Measurements from ENCODE around the gene VWA8.
"Not testable (repeated sequence)": the region's sequence is repeated elsewhere in the genome, so short reads cannot be mapped to it uniquely, and the experiment has no call there.

VWA8 gene

DNA sequence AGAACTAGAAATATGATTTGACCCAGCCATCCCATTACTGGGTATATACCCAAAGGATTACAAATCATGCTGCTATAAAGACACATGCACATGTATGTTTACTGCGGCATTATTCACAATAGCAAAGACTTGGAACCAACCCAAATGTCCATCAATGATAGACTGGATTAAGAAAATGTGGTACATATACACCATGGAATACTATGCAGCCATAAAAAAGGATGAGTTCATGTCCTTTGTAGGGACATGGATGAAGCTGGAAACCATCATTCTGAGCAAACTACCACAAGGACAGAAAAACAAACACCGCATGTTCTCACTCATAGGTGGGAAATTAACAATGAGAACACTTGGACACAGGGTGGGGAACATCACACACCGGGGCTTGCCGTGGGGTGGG is 38.0 kb downstream of the VWA8 start:
- DNase-seq (ENCODE audit: low read depth) = not testable (repeated sequence)

DNA sequence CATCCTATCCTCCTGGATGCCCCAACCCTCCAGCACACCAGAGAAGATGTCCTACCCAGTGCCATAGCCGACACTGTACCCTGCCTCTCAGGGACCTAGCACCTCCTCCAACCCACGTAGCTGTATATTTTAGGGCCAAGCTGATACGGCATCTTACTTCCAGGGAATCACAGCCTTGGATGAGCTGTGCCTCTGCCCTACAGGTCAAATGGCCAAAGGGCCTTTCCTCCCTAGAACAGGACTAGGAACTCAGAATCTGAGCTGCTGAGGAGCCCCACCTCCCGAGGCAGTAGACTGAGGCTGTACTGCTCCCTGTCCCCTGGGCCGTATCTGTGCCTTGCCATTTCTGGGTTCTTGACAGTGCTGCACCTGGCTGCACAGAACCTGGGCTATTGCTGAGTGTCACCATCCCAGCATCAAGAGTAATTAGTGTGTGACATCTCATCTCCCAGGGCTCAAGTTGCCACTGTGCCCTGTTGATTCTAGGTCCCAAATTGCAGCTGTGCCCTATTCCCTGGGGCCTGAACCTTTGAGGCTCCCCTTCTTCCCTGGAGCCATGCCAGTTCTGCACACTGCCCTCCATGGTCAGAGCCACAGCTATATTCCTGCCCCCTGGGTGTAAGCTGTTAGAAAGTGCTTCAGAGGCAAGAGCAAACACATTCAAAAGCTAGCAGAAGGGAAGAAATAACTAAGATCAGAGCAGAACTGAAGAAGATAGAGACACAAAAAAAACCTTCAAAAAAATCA is 41.0 kb downstream of the VWA8 start:
- no peak for DNase-seq (ENCODE audit: low read depth)

DNA sequence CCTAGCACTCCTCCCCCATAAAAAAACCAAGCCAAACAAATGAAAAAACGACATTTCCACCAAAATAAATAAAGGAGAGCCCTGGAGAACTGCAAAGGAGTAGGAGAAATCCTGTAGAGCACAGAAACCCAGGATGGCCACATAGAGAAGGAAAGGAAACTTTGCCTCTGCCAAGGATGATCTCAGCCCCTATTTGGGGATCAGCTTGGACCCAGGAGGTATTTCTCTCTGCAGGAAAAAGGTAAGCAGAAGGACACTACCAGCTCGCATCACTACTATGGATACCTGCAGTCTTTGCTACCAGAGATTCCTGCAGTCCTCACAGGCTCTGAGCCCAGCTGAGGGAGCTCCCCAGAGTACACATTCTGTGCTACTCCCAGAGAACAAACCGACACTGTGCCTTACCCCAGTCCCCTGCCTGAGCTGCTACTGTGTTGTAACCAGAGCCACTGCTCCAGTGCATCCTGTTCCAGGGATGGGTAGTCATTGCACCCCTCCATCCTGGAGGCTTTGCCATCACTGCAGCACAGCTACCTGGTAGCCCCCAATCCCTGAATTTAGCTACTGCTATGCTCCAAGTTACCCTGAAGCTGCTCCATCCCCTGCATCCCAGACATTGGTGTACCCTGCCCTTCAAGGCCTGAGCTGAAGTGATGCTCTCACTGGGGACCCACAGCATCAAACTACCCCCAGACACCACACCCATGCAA is 41.7 kb downstream of the VWA8 start:
- no peak for DNase-seq (ENCODE audit: low read depth)

DNA sequence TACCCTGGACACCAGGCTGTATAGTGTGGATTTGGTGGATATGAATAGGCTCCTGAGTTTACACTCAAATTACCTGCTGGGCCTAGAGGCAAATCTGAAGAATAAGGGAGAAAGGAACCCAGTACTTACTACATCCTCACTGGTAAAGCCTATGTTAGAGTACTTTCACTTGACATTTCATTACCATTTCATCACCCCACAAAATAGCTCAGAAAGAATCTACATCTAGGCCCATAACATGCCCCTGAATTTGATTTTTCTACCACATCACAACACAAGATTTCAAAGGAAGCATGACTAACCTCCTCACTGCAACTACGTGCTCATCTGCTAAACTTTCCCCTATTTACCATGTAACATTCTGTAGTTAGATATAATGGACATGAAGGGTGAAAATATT is 43.3 kb downstream of the VWA8 start:
- peak; percentile 29 for DNase-seq (ENCODE audit: low read depth)

DNA sequence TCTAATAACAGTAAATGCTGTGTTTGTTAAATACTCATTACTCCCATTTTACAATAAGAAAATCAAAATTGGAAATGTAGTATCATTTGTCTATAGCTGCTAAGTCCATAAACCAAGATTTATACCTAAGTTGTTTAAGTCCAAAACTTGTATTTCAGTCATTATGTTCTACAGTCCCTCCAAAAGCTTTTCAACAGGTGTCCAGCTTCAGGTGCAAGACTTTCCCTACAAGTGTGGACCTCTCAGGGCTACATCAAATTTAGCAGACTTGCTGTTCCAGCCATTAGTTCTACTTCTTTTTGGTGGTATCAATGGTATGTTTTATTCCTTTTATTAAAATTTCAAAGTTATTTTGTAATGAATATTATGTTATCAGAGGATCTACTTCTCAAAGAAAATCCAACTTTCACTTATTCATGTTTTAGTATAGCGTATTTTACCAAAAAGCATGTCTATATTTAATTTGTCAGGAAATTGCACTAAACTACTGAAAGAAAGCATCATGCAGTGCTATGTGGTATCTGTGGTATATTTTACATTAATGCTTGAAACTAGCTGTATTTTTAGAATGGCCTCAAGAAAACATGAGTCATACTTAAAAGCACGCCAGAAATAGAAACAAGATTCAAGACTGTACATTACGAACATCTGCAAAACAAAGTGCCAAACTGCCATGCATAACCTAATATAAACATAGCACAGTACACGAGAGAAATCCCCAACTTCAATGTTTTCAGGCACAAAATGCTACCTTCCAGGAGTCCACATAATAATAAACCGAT is 44.5 kb downstream of the VWA8 start:
- DNase-seq (ENCODE audit: low read depth) = peak; percentile 37

DNA sequence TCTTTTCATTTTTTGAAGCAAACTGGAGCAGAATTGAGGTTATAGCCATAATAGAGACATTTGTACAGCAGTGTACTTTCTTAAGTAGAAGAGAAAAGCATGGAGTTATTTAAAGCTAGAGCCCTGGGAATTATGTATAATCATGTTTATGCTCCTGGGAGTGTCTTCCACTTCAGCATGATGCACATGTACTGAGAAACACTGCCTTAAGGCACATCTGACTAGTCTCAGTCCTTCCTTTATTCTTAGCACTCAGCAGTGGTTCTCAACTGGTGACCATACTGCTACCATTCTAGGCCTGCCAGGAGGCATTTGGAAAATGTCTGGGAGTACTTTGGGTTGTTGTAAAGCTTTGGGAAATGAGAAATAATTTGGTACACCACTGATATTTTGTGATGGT is 45.8 kb downstream of the VWA8 start:
- DNase-seq (ENCODE audit: low read depth) = no peak

DNA sequence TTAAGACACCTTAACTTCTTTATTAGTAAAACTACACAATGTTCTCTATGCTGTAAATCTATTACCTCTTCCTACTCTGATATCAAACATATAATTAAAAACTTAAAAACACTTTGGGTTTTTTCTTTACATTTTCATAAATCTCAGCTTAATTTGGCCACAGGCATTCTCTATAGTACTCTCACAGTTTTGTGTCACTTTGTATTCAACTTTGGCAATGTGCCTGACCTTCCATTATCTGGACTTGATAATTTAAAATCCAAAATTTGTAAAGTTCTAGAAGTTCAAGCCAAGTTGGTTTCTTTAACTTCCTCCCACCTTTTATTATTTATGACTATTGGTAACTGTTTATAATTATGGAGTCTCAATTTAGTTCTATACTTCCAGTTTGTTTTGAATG is 46.4 kb downstream of the VWA8 start:
- DNase-seq (ENCODE audit: low read depth) = no peak

DNA sequence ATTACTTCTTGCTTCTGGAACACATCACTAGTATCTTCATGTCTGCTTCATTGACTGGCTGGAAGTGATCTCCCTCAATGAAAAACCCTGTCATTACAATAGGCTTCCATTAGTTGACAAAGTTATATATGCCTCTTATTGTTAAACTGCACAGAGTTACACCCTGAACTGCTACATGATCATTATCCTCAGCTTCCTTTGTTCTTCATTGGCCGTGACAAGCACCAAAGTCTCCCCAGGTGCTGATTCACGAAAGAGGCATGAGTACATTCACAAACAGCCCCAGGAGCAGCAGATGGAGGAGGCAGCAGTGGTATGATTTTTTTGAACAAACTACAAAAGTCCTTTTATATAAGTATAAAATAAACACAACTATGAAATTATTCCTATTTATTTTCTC is 51.4 kb downstream of the VWA8 start:
- DNase-seq (ENCODE audit: low read depth) = no peak

DNA sequence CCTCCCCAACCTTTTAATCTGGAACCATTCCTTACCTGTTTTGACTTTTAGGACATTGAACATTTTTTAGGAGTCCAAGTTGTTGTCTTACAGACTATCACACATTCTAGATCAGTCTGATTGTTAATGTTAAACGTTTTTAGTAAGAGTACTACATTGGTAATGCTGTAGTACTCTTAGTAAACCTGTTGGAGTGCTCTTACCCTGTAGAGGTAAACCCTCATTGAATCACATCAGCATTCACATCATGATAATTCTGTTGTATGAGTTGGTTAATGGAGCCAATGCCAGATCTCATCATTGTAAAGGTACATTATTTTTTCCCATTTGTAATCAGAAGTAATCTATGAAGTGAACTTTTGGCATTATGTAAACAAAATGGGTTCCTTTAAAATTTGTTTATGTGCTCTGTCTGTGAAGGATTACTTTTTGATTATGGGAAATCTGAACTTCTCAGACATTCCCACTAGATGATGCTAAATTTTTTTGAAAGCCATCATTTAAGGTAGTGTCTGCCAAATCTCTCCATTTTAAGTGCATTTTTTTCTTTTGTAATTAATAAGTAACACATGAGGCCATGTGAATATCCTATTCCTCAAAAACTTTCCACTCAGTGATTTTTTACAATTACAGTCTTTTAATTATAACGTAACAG is 55.2 kb downstream of the VWA8 start:
- DNase-seq (ENCODE audit: low read depth) = peak; percentile 13

DNA sequence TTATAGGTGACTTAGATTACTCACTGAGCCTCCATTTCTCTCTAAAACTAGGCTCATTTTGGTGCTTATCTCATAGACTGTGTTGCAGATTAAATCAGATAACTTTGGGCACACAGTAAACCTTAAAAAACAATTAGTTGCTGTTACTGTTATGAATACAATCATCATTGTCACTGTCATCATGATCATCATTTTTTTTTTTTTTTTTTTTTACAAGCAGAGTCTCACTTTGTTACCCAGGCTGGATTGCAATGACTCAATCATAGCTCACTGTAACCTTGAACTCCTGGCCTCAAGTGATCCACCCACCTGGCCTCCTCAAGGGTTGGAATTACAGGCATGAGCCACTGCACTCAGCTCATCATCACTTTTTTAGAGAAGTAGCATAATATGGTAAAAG is 60.0 kb downstream of the VWA8 start:
- DNase-seq (ENCODE audit: low read depth) = no peak

DNA sequence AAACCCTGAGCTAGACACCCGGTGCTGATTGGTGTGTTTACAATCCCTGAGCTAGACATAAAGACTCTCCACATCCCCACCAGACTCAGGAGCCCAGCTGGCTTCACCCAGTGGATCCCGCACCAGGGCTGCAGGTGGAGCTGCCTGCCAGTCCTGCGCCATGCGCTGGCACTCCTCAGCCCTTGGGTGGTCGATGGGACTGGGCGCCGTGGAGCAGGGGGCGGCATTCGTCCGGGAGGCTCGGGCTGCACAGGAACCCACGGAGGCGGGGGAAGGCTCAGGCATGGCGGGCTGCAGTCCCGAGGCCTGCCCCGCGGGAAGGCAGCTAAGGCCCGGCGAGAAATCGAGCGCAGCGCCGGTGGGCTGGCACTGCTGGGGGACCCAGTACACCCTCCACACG is 62.5 kb downstream of the VWA8 start:
- not testable (repeated sequence) for DNase-seq (ENCODE audit: low read depth)

DNA sequence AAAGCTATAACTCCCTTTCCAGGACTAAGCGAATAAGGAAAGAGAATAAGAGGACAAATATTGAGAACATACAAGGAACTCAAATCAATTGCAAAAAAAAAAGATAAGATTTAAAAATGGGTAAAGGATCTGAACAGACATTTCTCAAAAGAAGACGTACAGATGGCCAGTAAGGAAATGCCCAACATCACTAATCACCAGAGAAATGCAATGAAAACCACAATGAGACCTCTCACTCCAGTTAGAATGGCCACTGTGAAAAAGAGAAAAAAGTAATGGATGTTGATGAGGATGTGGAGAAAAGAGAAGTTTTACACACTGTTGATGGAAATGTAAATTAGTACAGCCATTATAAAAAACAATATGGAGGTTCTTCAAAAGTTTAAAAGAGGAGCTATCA is 63.8 kb downstream of the VWA8 start:
- DNase-seq (ENCODE audit: low read depth) = no peak

DNA sequence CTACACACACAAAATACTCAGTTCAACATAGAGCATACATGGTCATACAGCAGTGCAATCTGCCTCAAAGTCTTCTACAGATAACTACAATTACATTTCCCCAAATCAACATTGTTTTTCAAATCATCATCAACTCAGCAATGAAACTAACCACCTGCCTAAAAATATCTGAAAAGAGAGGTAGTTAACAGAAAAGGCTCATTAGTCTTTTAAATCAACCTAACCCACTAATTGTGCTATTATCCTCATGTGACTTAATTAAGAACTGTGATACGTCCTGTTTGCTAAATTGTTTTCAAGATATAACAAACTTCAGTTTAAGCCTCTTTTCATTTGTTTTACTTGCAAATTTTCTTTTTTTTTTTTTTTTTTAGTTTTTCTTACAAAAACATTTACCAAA is 65.4 kb downstream of the VWA8 start:
- DNase-seq (ENCODE audit: low read depth) = no peak

DNA sequence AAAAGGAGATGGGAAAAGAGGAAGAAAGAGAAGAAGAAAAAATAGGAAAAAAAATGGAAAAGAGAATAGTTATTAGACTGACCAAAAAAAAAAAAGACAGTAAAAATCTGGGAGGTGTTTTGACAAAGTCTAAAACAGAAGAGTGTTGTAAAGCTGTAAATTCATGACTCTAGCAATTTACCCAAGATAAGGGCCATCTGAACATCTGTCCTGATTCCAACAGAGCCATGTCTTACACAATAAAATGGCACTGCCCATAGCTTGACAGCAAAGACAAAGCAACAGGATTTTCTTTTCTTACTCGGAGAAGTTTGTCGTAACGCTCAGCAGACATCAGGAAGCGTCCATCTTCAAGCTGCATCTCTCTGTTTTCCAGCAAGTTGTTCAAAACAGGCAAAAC is 69.8 kb downstream of the VWA8 start:
- DNase-seq (ENCODE audit: low read depth) = no peak

DNA sequence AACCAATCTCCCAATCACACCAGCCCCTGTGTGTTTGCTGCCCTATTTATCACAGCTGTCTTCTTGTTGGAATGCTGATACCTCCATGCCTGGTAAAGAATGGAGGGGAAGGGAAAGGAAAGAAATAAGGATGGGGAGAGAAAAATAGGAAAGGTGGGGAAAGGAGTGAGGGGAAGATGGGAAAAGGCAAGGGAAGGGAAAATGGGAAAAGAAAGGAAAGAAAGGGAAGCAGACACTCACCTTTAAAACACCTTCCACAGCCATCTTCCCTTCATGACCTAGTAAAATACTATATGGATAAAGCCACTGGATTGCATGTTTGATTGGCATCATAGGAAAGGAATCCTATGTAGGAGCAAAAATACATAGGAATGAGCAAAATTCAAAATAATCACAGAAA is 77.8 kb downstream of the VWA8 start:
- no peak for DNase-seq (ENCODE audit: low read depth)

DNA sequence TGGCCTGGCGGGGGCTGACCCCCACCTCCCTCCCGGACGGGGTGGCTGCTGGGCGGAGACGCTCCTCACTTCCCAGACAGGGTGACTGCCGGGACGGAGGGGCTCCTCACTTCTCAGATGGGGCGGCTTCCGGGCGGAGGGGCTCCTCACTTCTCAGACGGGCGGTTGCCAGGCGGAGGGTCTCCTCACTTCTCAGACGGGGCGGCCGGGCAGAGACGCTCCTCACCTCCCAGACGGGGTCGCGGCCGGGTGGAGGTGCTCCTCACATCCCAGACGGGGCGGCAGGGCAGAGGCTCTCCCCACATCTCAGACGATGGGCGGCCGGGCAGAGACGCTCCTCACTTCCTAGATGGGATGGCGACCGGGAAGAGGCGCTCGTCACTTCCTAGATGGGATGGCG is 79.0 kb downstream of the VWA8 start:
- not testable (repeated sequence) for DNase-seq (ENCODE audit: low read depth)

DNA sequence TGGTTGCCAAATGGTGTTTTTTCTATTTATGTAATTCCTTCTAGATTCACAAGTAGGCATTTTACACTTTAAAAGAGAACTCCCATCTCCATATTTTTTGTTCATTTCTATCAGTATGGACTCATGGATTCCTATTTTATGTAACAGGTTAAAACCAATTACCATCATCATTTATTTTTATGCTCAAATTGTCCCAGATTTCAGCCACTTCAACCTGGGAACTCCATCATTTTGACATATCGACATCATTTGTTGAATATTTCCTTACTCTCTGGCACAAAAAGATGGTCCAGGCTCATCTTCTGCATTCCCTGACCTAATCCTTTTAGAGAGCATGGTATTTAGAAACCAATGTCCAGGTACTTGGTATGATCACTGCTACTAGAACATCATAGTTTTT is 79.9 kb downstream of the VWA8 start:
- DNase-seq (ENCODE audit: low read depth) = no peak

DNA sequence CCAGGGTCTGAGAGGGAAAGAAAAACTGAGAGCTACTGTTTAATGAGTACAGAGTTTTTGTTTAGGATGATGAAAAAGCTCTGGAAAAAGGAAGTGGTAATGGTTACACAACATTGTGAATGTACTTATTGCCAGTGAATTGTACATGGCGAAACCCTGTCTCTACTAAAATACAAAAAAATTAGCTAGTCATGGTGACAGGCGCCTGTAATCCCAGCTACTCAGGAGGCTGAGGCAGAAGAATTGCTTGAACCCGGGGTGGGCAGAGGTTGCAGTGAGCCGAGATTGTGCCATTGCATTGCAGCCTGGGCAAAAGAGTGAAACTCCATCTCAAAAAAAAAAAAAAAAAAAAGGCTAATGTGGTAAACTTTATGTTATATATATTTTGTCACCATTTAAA is 96.3 kb downstream of the VWA8 start:
- DNase-seq (ENCODE audit: low read depth) = no peak

DNA sequence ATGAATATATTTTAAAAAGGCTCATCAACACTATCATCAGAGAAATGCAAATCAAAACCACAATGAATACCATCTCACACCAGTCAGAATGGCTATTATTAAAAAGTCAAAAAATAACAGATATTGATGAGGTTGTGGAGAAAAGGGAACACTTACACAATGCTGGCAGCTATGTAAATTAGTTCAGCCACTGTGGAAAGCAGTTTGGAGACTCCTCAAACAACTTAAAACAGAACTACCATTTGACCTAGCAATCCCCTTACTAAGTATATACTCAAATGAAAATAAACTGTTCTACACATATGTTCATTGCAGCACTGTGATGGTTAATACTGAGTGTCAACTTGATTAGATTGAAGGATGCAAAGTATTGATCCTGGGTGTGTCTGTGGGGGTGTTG is 98.2 kb downstream of the VWA8 start:
- DNase-seq (ENCODE audit: low read depth) = not testable (repeated sequence)

DNA sequence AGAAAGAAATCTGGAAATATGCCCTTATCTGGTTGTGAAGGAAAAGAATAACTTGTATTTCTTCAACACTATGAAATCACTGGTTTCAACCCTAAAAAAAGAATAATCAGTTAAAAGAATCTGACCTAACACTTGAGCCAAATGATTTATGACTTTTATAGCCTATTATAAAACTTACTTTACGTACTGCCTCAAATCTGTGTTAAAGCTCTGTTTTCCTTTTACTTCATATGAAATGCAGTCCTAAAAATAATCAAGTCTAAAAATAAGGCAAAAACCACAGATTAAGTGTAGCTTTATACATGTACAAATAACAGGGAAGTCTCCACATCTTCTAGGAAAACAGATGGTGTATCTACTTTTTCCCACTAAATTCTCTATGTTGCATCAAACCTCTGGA is 101.3 kb downstream of the VWA8 start:
- DNase-seq (ENCODE audit: low read depth) = no peak

DNA sequence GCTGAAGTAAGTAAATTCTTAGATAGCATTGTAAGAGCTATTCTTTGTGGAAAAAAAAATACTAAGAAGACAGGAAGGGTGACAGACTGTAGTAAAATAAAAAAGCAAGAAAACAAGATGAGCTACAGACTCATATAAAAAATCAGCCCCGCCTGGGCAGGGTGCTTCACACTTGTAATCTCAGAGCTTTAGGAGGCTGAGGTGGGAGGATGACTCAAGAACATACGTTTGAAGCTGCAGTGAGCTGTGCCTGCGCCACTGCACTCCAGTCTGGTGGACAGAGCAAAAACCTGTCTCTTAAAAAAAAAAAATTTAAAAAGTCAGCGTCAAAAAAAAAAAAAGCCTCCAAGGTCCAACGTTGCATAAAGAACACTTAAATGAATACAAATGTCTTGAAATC is 102.1 kb downstream of the VWA8 start:
- DNase-seq (ENCODE audit: low read depth) = no peak

DNA sequence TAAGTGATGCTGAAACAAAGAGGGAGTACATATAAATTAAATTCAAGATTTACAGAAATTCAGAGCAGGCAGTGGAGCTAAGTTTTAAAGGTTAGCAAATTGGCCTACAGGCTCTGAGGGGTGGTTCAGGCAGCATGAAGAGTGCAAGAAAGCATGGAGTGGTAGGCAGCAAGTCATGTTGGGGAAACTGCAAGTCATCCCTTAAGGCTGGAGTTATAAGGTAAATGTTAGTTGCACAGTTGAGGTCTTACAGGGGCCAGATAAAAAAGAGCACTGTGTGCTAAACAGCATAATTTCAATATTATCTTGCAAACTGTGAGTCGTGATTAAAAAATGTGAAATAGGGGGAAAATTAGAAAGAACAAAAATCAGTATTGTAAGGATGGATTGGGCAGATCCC is 106.2 kb downstream of the VWA8 start:
- DNase-seq (ENCODE audit: low read depth) = no peak

DNA sequence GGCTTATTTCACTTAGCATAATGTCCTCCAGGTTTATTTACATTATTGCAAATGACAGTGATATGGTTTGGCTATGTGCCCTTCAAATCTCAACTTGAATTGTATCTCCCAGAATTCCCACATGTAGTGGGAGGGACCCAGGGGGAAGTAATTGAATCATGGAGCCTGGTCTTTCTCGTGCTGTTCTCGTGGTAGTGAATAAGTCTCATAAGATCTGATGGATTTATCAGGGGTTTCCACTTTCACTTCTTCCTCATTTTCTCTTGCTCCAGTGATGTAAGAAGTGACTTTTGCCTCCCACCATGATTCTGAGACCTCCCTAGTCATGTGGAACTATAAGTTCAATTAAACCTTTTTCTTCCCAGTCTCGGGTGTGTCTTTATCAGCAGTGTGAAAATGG is 109.6 kb downstream of the VWA8 start:
- no peak for DNase-seq (ENCODE audit: low read depth)
